Stimulated activated CD8-positive, alpha-beta memory T cell treated with anti-CD3 and anti-CD28 coated beads, Interleukin-2, amount 100 ng/mL, for 1 hour (primary cell): ENCODE measurements around the gene SDK2.

Source experiments
- DNase-seq, 2 donors: peaks; one replicate each; pipeline ENCODE4 v3.0.0-alpha.2; 2020; ENCODE audit warnings: low read depth in 2 of 2

Gene SDK2

GRCh38 chr17:73609758-73610157, 34.5 kb downstream of the SDK2 start:
- no peak for DNase-seq

- no peak for DNase-seq
Measured at GRCh38 chr17:73609060-73609459, 35.2 kb downstream of the SDK2 start.

GRCh38 chr17:73605444-73605843, 38.8 kb downstream of the SDK2 start:
- DNase-seq: no peak

- DNase-seq: no peak
Measured at GRCh38 chr17:73604476-73604875, 39.8 kb downstream of the SDK2 start.

GRCh38 chr17:73603971-73604370, 40.3 kb downstream of the SDK2 start:
- no peak for DNase-seq

GRCh38 chr17:73600103-73600871, 44.0 kb downstream of the SDK2 start:
- DNase-seq: no peak

GRCh38 chr17:73599599-73599998, 44.6 kb downstream of the SDK2 start:
- DNase-seq: no peak

- no peak for DNase-seq
Measured at GRCh38 chr17:73598212-73598611, 46.0 kb downstream of the SDK2 start.

- no peak for DNase-seq
Measured at GRCh38 chr17:73595931-73596330, 48.3 kb downstream of the SDK2 start.

GRCh38 chr17:73595479-73595878, 48.8 kb downstream of the SDK2 start:
- no peak for DNase-seq

GRCh38 chr17:73595068-73595467, 49.2 kb downstream of the SDK2 start:
- no peak for DNase-seq

GRCh38 chr17:73594598-73594997, 49.6 kb downstream of the SDK2 start:
- DNase-seq: no peak

- DNase-seq: no peak
Measured at GRCh38 chr17:73594025-73594424, 50.2 kb downstream of the SDK2 start.

- no peak for DNase-seq
Measured at GRCh38 chr17:73593249-73593965, 50.8 kb downstream of the SDK2 start.

GRCh38 chr17:73592501-73592961, 51.7 kb downstream of the SDK2 start:
- no peak for DNase-seq

GRCh38 chr17:73592079-73592415, 52.2 kb downstream of the SDK2 start:
- no peak for DNase-seq

GRCh38 chr17:73591296-73592078, 52.8 kb downstream of the SDK2 start:
- peak in 1 of 2 donors; percentile 26 for DNase-seq

- no peak for DNase-seq
Measured at GRCh38 chr17:73589363-73589980, 54.8 kb downstream of the SDK2 start.

- no peak for DNase-seq
Measured at GRCh38 chr17:73588891-73589290, 55.4 kb downstream of the SDK2 start.

GRCh38 chr17:73588301-73588846, 55.9 kb downstream of the SDK2 start:
- no peak for DNase-seq

GRCh38 chr17:73586921-73587602, 57.2 kb downstream of the SDK2 start:
- DNase-seq: no peak
